ENCODE measurements around the gene FAM131C. TPM values are rescaled to one million over a fixed set of nuclear protein-coding genes. Genes with fewer than 3 reads are reported as not detected.
"Not testable (repeated sequence)": the region's sequence is repeated elsewhere in the genome, so short reads cannot be mapped to it uniquely, and the experiment has no call there.

Gene FAM131C
- total RNA-seq, 1 donor from 2014 or later = 0.68 TPM

DNA sequence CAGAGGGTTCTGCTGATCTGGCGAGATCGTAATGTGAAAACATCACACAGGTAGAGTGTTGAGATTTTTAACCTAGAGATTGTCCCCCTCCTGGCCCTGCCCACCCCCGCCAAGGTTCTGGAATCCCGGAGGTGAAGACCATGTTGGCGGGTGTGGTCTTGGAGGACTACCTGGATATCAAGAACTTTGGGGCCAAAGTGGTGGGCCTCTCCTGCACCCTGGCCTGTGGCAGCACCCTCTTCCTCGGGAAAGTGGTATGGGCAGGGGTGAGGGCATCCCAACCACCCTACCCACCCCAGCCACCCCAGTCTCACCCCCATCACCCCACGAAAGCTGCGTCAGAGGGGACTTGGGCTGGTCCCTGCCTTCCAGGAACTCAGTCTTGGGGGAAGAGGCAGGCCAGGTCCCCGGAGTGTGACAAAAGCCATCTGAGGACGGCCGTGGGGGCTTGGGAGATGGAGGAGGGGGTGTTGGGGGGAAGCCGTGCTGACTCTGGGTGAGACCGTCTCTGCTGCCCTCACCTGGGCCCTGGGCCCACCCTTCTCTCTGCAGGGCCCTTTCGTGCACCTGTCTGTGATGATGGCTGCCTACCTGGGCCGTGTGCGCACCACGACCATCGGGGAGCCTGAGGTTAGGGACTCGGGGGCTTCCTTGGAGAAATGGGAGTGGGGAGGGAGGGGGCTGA lies 25.5 kb downstream of the FAM131C start:
- Mint-ChIP-seq H3K27ac (ENCODE audit: unreplicated experiment) (no peak overlapping the region), H3K36me3 (ENCODE audit: low read depth) (no peaks in the 10 kb centered on the region), H3K9me3 (no peaks in the 10 kb centered on the region), H3K4me1 (peaks cover 4% of the 10 kb centered on the region), H3K4me3 (peak overlapping the region; percentile 47), H3K27me3 (ENCODE audit: low read depth) (no peaks in the 10 kb centered on the region)
- TF ChIP-seq, protein P1, sequence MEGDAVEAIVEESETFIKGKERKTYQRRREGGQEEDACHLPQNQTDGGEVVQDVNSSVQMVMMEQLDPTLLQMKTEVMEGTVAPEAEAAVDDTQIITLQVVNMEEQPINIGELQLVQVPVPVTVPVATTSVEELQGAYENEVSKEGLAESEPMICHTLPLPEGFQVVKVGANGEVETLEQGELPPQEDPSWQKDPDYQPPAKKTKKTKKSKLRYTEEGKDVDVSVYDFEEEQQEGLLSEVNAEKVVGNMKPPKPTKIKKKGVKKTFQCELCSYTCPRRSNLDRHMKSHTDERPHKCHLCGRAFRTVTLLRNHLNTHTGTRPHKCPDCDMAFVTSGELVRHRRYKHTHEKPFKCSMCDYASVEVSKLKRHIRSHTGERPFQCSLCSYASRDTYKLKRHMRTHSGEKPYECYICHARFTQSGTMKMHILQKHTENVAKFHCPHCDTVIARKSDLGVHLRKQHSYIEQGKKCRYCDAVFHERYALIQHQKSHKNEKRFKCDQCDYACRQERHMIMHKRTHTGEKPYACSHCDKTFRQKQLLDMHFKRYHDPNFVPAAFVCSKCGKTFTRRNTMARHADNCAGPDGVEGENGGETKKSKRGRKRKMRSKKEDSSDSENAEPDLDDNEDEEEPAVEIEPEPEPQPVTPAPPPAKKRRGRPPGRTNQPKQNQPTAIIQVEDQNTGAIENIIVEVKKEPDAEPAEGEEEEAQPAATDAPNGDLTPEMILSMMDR (conservative IDR thresholded peaks at IDR 0.05) = no peak
- DNase-seq (ENCODE audit: low read depth, low spot score) = no peak

DNA sequence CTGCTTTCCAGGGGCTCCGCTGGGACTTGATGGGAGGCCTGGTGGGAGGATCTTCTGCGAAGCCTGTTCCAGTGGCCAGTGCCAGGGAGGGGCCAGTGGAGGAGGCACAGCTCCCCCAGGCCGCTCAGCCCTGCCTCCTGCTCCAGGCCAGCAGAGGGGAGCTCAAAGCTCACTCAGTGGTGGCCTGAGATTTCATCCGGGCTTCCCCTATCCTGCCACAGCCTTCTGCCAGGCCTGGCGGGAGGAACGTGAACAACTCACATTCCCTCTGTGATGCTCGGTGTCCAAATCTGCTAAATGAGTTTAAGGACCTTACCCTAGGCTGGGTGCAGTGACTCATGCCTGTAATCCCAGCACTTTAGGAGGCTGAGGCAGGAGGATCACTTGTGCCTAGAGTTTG lies 26.6 kb downstream of the FAM131C start:
- H3K4me3 Mint-ChIP-seq = no peak overlapping the region
- no peaks in the 10 kb centered on the region for H3K36me3 Mint-ChIP-seq (ENCODE audit: low read depth)
- H3K27ac Mint-ChIP-seq (ENCODE audit: unreplicated experiment) = no peak overlapping the region
- no peaks in the 10 kb centered on the region for H3K27me3 Mint-ChIP-seq (ENCODE audit: low read depth)
- no peaks in the 10 kb centered on the region for H3K9me3 Mint-ChIP-seq
- DNase-seq (ENCODE audit: low read depth, low spot score) = no peak
- TF ChIP-seq, protein P1 (conservative IDR thresholded peaks at IDR 0.05) = no peak
- H3K4me1 Mint-ChIP-seq = peaks cover 4% of the 10 kb centered on the region

DNA sequence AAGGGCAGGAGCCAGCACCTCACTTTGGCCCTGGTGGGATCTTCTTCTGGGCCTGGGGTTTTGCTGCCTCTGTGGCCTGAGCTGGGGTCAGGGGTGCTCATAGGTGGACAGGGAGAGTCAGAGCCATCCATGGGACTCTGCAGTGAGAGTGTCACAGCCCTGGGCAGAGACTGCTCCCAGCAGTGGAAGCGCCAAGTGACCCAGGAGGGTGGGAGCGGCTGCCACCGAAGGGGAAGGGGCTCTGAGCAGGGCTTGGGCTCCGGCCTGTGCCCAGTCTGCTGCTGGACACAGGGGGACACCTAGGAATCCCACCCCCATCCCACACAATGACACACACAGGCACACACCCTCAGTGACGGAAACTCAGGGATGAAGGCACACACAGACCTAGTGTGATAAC lies 29.5 kb downstream of the FAM131C start:
- DNase-seq (ENCODE audit: low read depth, low spot score) = no peak
- H3K36me3 Mint-ChIP-seq (ENCODE audit: low read depth) = no peaks in the 10 kb centered on the region
- H3K27ac Mint-ChIP-seq (ENCODE audit: unreplicated experiment) = no peak overlapping the region
- H3K4me3 Mint-ChIP-seq = no peak overlapping the region
- no peaks in the 10 kb centered on the region for H3K9me3 Mint-ChIP-seq
- TF ChIP-seq, protein P1 (conservative IDR thresholded peaks at IDR 0.05) = no peak
- H3K4me1 Mint-ChIP-seq = peaks cover 6% of the 10 kb centered on the region
- H3K27me3 Mint-ChIP-seq (ENCODE audit: low read depth) = peaks cover 4% of the 10 kb centered on the region

DNA sequence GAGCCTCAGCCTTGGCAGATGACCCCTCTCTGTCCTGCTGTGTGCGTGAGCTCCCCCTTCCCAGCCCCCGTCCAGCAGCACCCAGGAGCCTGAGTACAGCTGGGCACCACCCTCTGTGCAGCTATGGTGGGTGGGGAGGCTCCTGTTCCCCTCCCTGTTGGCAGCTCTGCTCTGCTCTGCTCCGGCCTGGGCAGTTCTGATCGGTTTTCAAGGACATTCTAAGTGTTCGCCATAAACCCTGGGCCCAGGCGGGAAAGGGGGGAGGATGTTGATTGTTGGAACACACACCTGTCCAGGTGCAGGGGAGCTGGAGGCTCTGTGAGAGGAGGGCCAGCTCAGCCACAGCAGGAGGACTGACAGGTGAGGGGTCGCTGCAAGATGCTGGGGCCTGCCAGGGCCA lies 29.9 kb downstream of the FAM131C start, which contains the start of gene CLCNKB:
Gene CLCNKB, plus strand, starts transcription at position 262 of the 400 bp plus-strand sequence. CDS start 711 bp downstream, outside the sequence.
- Mint-ChIP-seq H3K9me3 (no peaks in the 10 kb centered on the region), H3K4me3 (no peak within 1 kb of the TSS), H3K27ac (ENCODE audit: unreplicated experiment) (no peak within 1 kb of the TSS), H3K27me3 (ENCODE audit: low read depth) (peaks cover 4% of the 10 kb centered on the region), H3K4me1 (peaks cover 6% of the 10 kb centered on the region), H3K36me3 (ENCODE audit: low read depth) (no peaks in the 10 kb centered on the region)
- DNase-seq (ENCODE audit: low read depth, low spot score) = no peak
- TF ChIP-seq, protein P1 (conservative IDR thresholded peaks at IDR 0.05) = no peak

DNA sequence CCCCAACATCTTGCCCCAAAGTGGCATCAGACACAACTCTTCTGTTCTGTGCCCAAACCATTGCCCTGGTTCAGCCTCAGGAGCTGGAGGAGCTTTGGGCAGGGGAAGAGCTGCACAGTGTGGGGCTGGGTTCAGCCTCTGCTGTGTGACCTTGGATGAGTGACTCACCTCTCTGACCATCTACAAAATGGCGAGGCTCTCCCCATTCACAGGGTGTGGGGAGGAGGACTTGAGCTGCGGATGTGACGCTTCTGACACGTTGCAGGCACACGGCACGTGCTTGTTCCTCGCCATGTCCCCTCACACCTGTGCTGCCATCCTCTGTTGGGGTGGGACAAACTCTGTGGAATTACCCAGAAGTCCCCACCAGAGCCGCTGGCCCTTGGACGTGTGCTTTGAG lies 30.8 kb downstream of the FAM131C start:
- not testable (repeated sequence) for DNase-seq (ENCODE audit: low read depth, low spot score); H3K27ac Mint-ChIP-seq (ENCODE audit: unreplicated experiment); H3K4me3 Mint-ChIP-seq; H3K4me1 Mint-ChIP-seq; H3K9me3 Mint-ChIP-seq; H3K36me3 Mint-ChIP-seq (ENCODE audit: low read depth); H3K27me3 Mint-ChIP-seq (ENCODE audit: low read depth)

DNA sequence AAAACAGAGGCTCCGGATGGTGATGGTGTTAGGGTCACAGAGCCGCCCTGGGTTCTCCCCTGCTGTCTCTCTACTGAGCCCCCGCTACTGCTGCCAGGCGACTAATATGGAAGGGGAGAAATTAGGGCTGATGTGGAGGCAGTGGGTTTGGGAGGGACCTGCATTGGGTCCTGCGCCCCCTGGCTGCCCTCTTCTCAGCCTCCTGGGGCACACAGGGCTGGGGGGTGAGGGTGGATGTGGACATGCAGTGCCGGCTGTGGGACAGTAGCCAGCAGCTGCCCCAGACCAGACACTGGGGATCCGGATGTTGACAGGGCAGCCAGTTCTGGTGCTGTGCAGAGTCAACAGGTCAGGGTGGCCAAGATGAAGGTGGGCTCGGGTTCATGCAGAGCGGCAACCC lies 31.4 kb downstream of the FAM131C start:
- H3K36me3 Mint-ChIP-seq (ENCODE audit: low read depth) = no peaks in the 10 kb centered on the region
- TF ChIP-seq, protein P1 (conservative IDR thresholded peaks at IDR 0.05) = no peak
- no peak overlapping the region for H3K27ac Mint-ChIP-seq (ENCODE audit: unreplicated experiment)
- H3K9me3 Mint-ChIP-seq = no peaks in the 10 kb centered on the region
- no peak overlapping the region for H3K4me3 Mint-ChIP-seq
- peaks cover 4% of the 10 kb centered on the region for H3K27me3 Mint-ChIP-seq (ENCODE audit: low read depth)
- peaks cover 6% of the 10 kb centered on the region for H3K4me1 Mint-ChIP-seq
- DNase-seq (ENCODE audit: low read depth, low spot score) = no peak
